Mesenchymal stem cell (in vitro differentiated cells and primary cell): ENCODE data around the gene EVA1C.

Experiments used
- DNase-seq: peaks from one replicate; pipeline ENCODE4 v3.0.0-alpha.2; 2013
- H2AFZ ChIP-seq: one replicate; pipeline ENCODE4 v1.6.1; 2013; ENCODE audit warnings: low read depth, mild to moderate bottlenecking, control low read depth, inconsistent platforms, low read length, moderate library complexity
- H2AK5ac ChIP-seq: 2 replicates; pipeline ENCODE4 v1.6.1; 2013; ENCODE audit warnings: low read length, moderate library complexity, mild to moderate bottlenecking, inconsistent platforms; ENCODE audit not compliant: severe bottlenecking
- H2BK120ac ChIP-seq: one replicate; pipeline ENCODE4 v1.6.1; 2013; ENCODE audit warnings: low read depth, mild to moderate bottlenecking, inconsistent platforms, low read length, moderate library complexity
- H2BK12ac ChIP-seq, 2 experiments: one replicate each; pipeline ENCODE4 v1.6.1; 2013; ENCODE audit warnings: inconsistent platforms in 2 of 2, low read length in 2 of 2, mild to moderate bottlenecking in 2 of 2, moderate library complexity in 2 of 2, control low read depth in 1 of 2
- H2BK15ac ChIP-seq: one replicate; pipeline ENCODE4 v1.6.1; 2013; ENCODE audit warnings: mild to moderate bottlenecking, low read depth, inconsistent platforms; ENCODE audit not compliant: poor library complexity, severe bottlenecking
- H2BK5ac ChIP-seq: 2 replicates; pipeline ENCODE4 v1.6.1; 2013; ENCODE audit warnings: low read depth, mild to moderate bottlenecking, low read length, control low read depth, inconsistent platforms; ENCODE audit not compliant: poor library complexity, severe bottlenecking
- H3K14ac ChIP-seq, 2 experiments: one replicate each; pipeline ENCODE4 v1.6.1; 2013; ENCODE audit warnings: inconsistent platforms in 2 of 2, low read length in 2 of 2, control low read depth in 1 of 2, mild to moderate bottlenecking in 1 of 2, moderate library complexity in 1 of 2
- H3K18ac ChIP-seq, 2 experiments: one replicate each; pipeline ENCODE4 v1.6.1; 2013; ENCODE audit warnings: inconsistent platforms in 2 of 2, low read length in 2 of 2, control low read depth in 1 of 2, low read depth in 1 of 2, mild to moderate bottlenecking in 1 of 2
- H3K23ac ChIP-seq, 2 experiments: one replicate each; pipeline ENCODE4 v1.6.1; 2013; ENCODE audit warnings: inconsistent platforms in 2 of 2, low read length in 2 of 2, mild to moderate bottlenecking in 2 of 2, moderate library complexity in 2 of 2, control low read depth in 1 of 2
- H3K27ac ChIP-seq: 2 replicates; pipeline ENCODE4 v1.5.1; 2013; ENCODE audit warnings: mild to moderate bottlenecking, moderate library complexity, low read length, control low read depth, inconsistent platforms; ENCODE audit not compliant: poor library complexity, severe bottlenecking
- H3K27me3 ChIP-seq, 2 experiments: 2 replicates each; pipeline versions ENCODE4 v1.6.1 to v1.7.0; 2013; ENCODE audit warnings: low read length in 2 of 2, mild to moderate bottlenecking in 2 of 2, moderate library complexity in 2 of 2, control low read depth in 1 of 2, inconsistent platforms in 1 of 2; ENCODE audit not compliant: control insufficient read depth in 1 of 2, insufficient read depth in 1 of 2
- H3K36me3 ChIP-seq, 2 experiments: 2 replicates each; pipeline versions ENCODE4 v1.6.1 to v1.7.0; 2013; ENCODE audit warnings: low read length in 2 of 2, control low read depth in 1 of 2, inconsistent platforms in 1 of 2, low read depth in 1 of 2, mild to moderate bottlenecking in 1 of 2; ENCODE audit not compliant: insufficient read depth in 2 of 2, control insufficient read depth in 1 of 2
- H3K4ac ChIP-seq, 2 experiments: one replicate each; pipeline ENCODE4 v1.6.1; 2013; ENCODE audit warnings: inconsistent platforms in 2 of 2, low read length in 2 of 2, mild to moderate bottlenecking in 2 of 2, moderate library complexity in 2 of 2, control low read depth in 1 of 2, low read depth in 1 of 2
- H3K4me1 ChIP-seq: 2 replicates; pipeline ENCODE4 v1.6.1; 2013; ENCODE audit warnings: low read depth, low read length, control low read depth; ENCODE audit not compliant: control insufficient read depth, insufficient read depth
- H3K4me2 ChIP-seq: 2 replicates; pipeline ENCODE4 v1.6.1; 2013; ENCODE audit warnings: low read length, mild to moderate bottlenecking, inconsistent platforms; ENCODE audit not compliant: poor library complexity, severe bottlenecking
- H3K4me3 ChIP-seq, 2 experiments: 2 replicates each; pipeline versions ENCODE4 v1.5.1 to v1.7.0; 2013; ENCODE audit warnings: low read length in 2 of 2, mild to moderate bottlenecking in 2 of 2, control low read depth in 1 of 2, low read depth in 1 of 2; ENCODE audit not compliant: insufficient read depth in 1 of 2
- H3K79me1 ChIP-seq: replicated peaks from 2 replicates; pipeline ENCODE4 v1.6.1; 2013; ENCODE audit warnings: mild to moderate bottlenecking, control low read depth, low read length, inconsistent platforms; ENCODE audit not compliant: poor library complexity, severe bottlenecking
- H3K9ac ChIP-seq: 2 replicates; pipeline ENCODE4 v1.7.0; 2013; ENCODE audit warnings: mild to moderate bottlenecking, low read length, moderate library complexity
- H3K9me3 ChIP-seq: 2 replicates; pipeline ENCODE4 v1.7.0; 2013; ENCODE audit warnings: mild to moderate bottlenecking, low read length; ENCODE audit not compliant: control insufficient read depth
- H4K8ac ChIP-seq: one replicate; pipeline ENCODE4 v1.6.1; 2013; ENCODE audit warnings: inconsistent platforms, mild to moderate bottlenecking, low read length, moderate library complexity
- H4K91ac ChIP-seq: one replicate; pipeline ENCODE4 v1.6.1; 2013; ENCODE audit warnings: mild to moderate bottlenecking, low read length, inconsistent platforms
- WGBS: methylation state at CpG from one replicate; pipeline ENCODE4 v1.1.7; 2013; ENCODE audit warnings: mixed read lengths; 5-methylcytosine and 5-hydroxymethylcytosine counted together

Gene EVA1C

DNA sequence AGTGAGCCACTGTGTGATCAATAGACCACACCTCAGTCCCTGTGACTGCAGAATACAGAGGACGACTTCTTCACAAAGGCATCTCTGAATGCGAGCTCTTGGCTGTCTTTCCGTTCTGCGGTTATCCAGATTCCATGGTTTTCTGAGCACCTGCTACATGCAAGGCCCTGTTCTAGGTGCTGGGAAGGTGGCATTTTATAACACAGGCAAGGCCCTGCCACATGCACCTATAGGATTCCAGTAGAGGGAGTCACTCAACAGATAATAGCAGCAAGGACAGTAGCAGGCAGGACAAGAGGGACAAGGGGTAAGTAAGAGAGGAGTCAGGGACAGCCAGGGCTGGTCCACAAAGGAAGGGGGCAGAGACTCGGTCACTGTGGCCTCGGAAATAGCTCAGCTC lies 28.7 kb upstream of the EVA1C start:
- Histone ChIP-seq H3K4me3 (no peak overlapping the region), H3K27ac (no peak overlapping the region), H3K79me1 (peaks cover 33% of the 10 kb centered on the region), H2BK5ac (no peak overlapping the region), H3K9me3 (no peaks in the 10 kb centered on the region), H2AK5ac (no peak overlapping the region), H4K91ac (no peak overlapping the region), H3K4ac (no peak overlapping the region), H3K14ac (no peak overlapping the region), H3K9ac (no peak overlapping the region), H3K4me1 (peaks cover 14% of the 10 kb centered on the region), H2BK12ac (no peak overlapping the region), H2BK120ac (no peak overlapping the region), H3K18ac (no peak overlapping the region), H3K36me3 (peaks cover 30 to 63% of the 10 kb centered on the region in 2 experiments), H2BK15ac (no peak overlapping the region), H2AFZ (no peak overlapping the region), H4K8ac (no peak overlapping the region), H3K27me3 (no peaks in the 10 kb centered on the region), H3K23ac (no peak overlapping the region), H3K4me2 (no peak overlapping the region)
- DNase-seq: no peak
- 97% methylated on average over 6 of the region's 6 CpGs for WGBS

DNA sequence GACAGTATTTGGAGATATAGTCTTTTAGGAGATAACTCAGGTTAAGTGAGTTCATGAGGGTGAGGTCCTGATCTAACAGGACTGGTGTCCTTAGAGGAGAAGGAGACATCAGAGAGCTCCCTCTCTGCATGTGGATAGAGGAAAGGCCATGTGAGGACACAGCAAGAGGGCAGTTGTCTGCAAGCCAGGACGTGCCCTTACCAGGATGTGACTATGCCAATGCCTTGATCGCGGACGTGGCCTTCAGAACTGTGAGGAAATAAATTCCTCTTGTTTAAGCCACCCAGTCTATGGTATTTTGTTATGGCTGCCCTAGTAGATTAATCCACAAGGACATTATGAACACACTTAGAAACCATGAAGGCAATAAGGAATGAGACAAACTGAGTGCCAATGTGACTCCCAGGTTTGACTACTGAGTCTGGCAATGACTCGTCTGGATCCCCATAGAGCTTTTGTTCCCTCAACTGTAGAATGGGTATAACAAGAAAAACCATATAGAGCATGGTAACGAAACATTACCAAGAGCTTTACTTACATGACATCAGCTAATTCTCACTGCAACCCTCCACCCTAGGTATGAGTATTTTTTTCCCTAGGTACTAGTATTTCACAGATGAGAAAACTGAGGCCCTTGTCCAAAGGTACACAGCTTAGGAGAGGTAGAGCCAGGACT lies 26.2 kb upstream of the EVA1C start:
- Histone ChIP-seq H3K14ac (no peak overlapping the region), H3K9me3 (no peaks in the 10 kb centered on the region), H2BK12ac (no peak overlapping the region), H3K9ac (no peak overlapping the region), H3K23ac (no peak overlapping the region), H3K27ac (no peak overlapping the region), H3K4me1 (peaks cover 20% of the 10 kb centered on the region), H3K27me3 (no peaks in the 10 kb centered on the region), H2AFZ (no peak overlapping the region), H3K4me3 (no peak overlapping the region), H2AK5ac (no peak overlapping the region), H2BK15ac (no peak overlapping the region), H3K36me3 (peaks cover 23 to 46% of the 10 kb centered on the region in 2 experiments), H3K4me2 (no peak overlapping the region), H3K18ac (no peak overlapping the region), H3K4ac (no peak overlapping the region), H4K91ac (no peak overlapping the region), H2BK5ac (no peak overlapping the region), H3K79me1 (peaks cover 27% of the 10 kb centered on the region), H4K8ac (no peak overlapping the region), H2BK120ac (no peak overlapping the region)
- 100% methylated on average over 6 of the region's 6 CpGs for WGBS
- no peak for DNase-seq

DNA sequence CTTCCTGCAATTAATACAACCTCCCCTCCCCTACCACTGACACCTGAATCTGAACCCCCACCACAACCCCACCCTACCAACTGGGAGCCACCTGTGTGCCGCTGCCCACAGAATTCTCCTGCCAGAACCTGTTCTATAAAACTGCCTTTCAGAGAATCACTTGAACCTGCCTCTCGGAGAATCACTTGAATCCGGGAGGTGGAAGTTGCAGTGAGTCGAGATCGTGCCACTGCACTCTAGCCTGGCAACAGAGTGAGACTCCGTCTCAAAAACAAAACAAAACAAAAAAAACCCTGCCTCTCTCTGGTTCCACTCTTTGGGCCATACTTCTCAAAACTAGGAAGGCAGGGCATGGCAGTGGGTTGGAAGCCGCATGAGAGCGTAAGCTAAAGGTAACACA lies 25.4 kb upstream of the EVA1C start:
- Histone ChIP-seq H2BK12ac (no peak overlapping the region), H2BK120ac (no peak overlapping the region), H3K79me1 (peaks cover 29% of the 10 kb centered on the region), H3K4me1 (peaks cover 20% of the 10 kb centered on the region), H3K27ac (no peak overlapping the region), H4K91ac (no peak overlapping the region), H2BK5ac (no peak overlapping the region), H3K4me2 (no peak overlapping the region), H3K27me3 (no peaks in the 10 kb centered on the region), H2AK5ac (no peak overlapping the region), H3K18ac (no peak overlapping the region), H3K9me3 (no peaks in the 10 kb centered on the region), H3K4ac (no peak overlapping the region), H3K23ac (no peak overlapping the region), H3K9ac (no peak overlapping the region), H4K8ac (no peak overlapping the region), H2AFZ (no peak overlapping the region), H2BK15ac (no peak overlapping the region), H3K4me3 (no peak overlapping the region), H3K14ac (no peak overlapping the region), H3K36me3 (peaks cover 23 to 38% of the 10 kb centered on the region in 2 experiments)
- 100% methylated on average over 6 of the region's 8 CpGs for WGBS
- DNase-seq: no peak

DNA sequence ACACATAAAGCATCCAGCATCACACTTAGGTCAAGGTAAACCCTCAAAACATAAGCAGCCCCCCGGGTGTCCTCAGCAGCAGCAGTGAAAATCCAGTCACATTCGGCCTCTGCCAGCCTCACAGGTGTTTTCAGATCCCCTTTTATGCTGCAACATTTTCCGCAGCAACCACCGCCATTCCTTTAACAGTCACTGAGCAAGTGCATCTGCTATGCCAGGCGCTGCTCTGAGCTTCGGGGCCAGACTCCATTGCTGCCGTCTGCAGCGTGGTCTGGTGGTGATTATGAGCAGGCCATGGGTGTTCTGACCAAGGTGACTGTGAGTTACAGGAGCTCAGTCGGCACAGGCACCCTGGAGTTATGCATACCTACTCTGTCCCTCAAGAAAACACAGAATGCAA lies 24.2 kb upstream of the EVA1C start:
- no peak overlapping the region for H3K23ac ChIP-seq
- no peak overlapping the region for H4K91ac ChIP-seq
- no peak overlapping the region for H2BK5ac ChIP-seq
- H3K4ac ChIP-seq: no peak overlapping the region
- no peak overlapping the region for H3K14ac ChIP-seq
- H4K8ac ChIP-seq: no peak overlapping the region
- no peak overlapping the region for H3K27ac ChIP-seq
- no peaks in the 10 kb centered on the region for H3K27me3 ChIP-seq
- H2BK15ac ChIP-seq: no peak overlapping the region
- no peak overlapping the region for H3K9ac ChIP-seq
- H2AK5ac ChIP-seq: no peak overlapping the region
- H3K36me3 ChIP-seq: peaks cover 17 to 26% of the 10 kb centered on the region in 2 experiments
- WGBS: 90% methylated on average over 9 of the region's 9 CpGs
- no peak overlapping the region for H2BK120ac ChIP-seq
- no peak overlapping the region for H3K18ac ChIP-seq
- DNase-seq: no peak
- H3K4me1 ChIP-seq: peaks cover 21% of the 10 kb centered on the region
- no peak overlapping the region for H3K4me2 ChIP-seq
- H3K9me3 ChIP-seq: no peaks in the 10 kb centered on the region
- no peak overlapping the region for H2BK12ac ChIP-seq
- no peak overlapping the region for H3K4me3 ChIP-seq
- H3K79me1 ChIP-seq: peaks cover 23% of the 10 kb centered on the region
- no peak overlapping the region for H2AFZ ChIP-seq
